H1 (cell line): ENCODE results near the gene BCL2. TPM values are rescaled to one million over a fixed set of nuclear protein-coding genes. Genes with fewer than 3 reads are reported as not detected.

ENCODE experiments used
- CTCF ChIA-PET: fragments of 300-600 bp; sonication (Branson Sonifier 250); formaldehyde crosslinking; loops from one replicate; lab custom pipeline; 2021; ENCODE audit not compliant: partially characterized antibody; lab: Charles Lee
- POLR2A ChIA-PET: fragments of 300-600 bp; sonication (Branson Sonifier 250); formaldehyde crosslinking; loops from one replicate; lab custom pipeline; 2021; ENCODE audit warnings: inconsistent platforms; ENCODE audit not compliant: partially characterized antibody; lab: Charles Lee
- DNase-seq, 2 experiments: peaks; one replicate each; pipeline versions ENCODE4 v3.0.0 to v3.0.0-alpha.2; 2010 to 2022; ENCODE audit warnings: low spot score in 2 of 2, low read depth in 1 of 2, mixed read lengths in 1 of 2
- FAIRE-seq: peaks from 2 replicates; lab custom pipeline; 2011; peaks lifted over from hg19 to GRCh38; lab: Jason Lieb, UNC
- H2AFZ ChIP-seq: 2 replicates; pipeline ENCODE4 v1.8.1; 2012; ENCODE audit warnings: low read length, inconsistent platforms
- H2AK5ac ChIP-seq: 2 replicates; pipeline ENCODE4 v1.6.1; 2013; ENCODE audit warnings: low read depth, low read length
- H2BK120ac ChIP-seq: replicated peaks from 2 replicates; pipeline ENCODE3; 2013; ENCODE audit warnings: low read depth, low read length, inconsistent platforms
- H2BK12ac ChIP-seq: 2 replicates; pipeline ENCODE4 v1.6.1; 2013; ENCODE audit warnings: low read depth, low read length
- H2BK15ac ChIP-seq: 2 replicates; pipeline ENCODE4 v1.6.1; 2013; ENCODE audit warnings: low read length
- H2BK20ac ChIP-seq: 2 replicates; pipeline ENCODE4 v1.6.1; 2013; ENCODE audit warnings: low read length
- H2BK5ac ChIP-seq: 2 replicates; pipeline ENCODE4 v1.6.1; 2013; ENCODE audit warnings: low read depth, low read length
- H3K14ac ChIP-seq: 2 replicates; pipeline ENCODE4 v1.6.1; 2013; ENCODE audit warnings: inconsistent platforms; ENCODE audit not compliant: insufficient read length
- H3K18ac ChIP-seq: 2 replicates; pipeline ENCODE4 v1.6.1; 2013; ENCODE audit warnings: low read length; ENCODE audit errors: extremely low read depth
- H3K23ac ChIP-seq: 2 replicates; pipeline ENCODE4 v1.6.1; 2013; ENCODE audit warnings: inconsistent platforms; ENCODE audit not compliant: insufficient read length
- H3K23me2 ChIP-seq: 2 replicates; pipeline ENCODE4 v1.6.1; 2013; ENCODE audit warnings: low read depth, low read length
- H3K27ac ChIP-seq: 2 replicates; pipeline ENCODE4 v1.6.1; 2011; ENCODE audit warnings: low read depth, low read length, inconsistent platforms
- H3K27me3 ChIP-seq, 4 experiments: replicated peaks in 1 of 4; 1 replicate in 1 of 4; 2 replicates in 3 of 4; pipeline versions ENCODE4 v1.6.1 to v1.8.1; 2011 to 2013; ENCODE audit warnings: low read length in 3 of 4, mild to moderate bottlenecking in 3 of 4, inconsistent platforms in 2 of 4, mixed read lengths in 2 of 4, moderate library complexity in 1 of 4; ENCODE audit not compliant: control insufficient read depth in 3 of 4, insufficient read depth in 3 of 4; ENCODE audit errors: extremely low read depth in 1 of 4
- H3K36me3 ChIP-seq, 4 experiments: 2 replicates each; pipeline versions ENCODE4 v1.6.1 to v1.8.1; 2011 to 2013; ENCODE audit warnings: mild to moderate bottlenecking in 4 of 4, low read length in 3 of 4, moderate library complexity in 2 of 4, control low read depth in 1 of 4, inconsistent platforms in 1 of 4; ENCODE audit not compliant: insufficient read depth in 4 of 4, control insufficient read depth in 2 of 4
- H3K4ac ChIP-seq: replicated peaks from 2 replicates; pipeline ENCODE3; 2013; ENCODE audit warnings: low read length, low read depth, mixed read lengths, inconsistent platforms; ENCODE audit not compliant: insufficient read length
- H3K4me1 ChIP-seq, 4 experiments: replicated peaks in 1 of 4; 1 replicate in 1 of 4; 2 replicates in 3 of 4; pipeline versions ENCODE4 v1.6.1 to v1.8.1; 2011 to 2013; ENCODE audit warnings: low read length in 3 of 4, inconsistent platforms in 2 of 4, mixed read lengths in 1 of 4; ENCODE audit not compliant: insufficient read depth in 4 of 4, control insufficient read depth in 3 of 4
- H3K4me2 ChIP-seq, 2 experiments: 2 replicates each; pipeline versions ENCODE4 v1.6.1 to v1.8.1; 2011 to 2013; ENCODE audit warnings: low read depth in 2 of 2, low read length in 2 of 2, control low read depth in 1 of 2, inconsistent platforms in 1 of 2, mild to moderate bottlenecking in 1 of 2; ENCODE audit not compliant: insufficient read depth in 1 of 2
- H3K4me3 ChIP-seq, 4 experiments: fragments of 200-600, 300-600 bp in 1 of 4; sonication (generic), shearing (Covaris generic), sonication (Bioruptor Twin) in 1 of 4; 2 replicates each; pipeline versions ENCODE4 v1.5.1 to v1.8.1; 2011 to 2016; ENCODE audit warnings: low read length in 4 of 4, low read depth in 3 of 4, control low read depth in 2 of 4, inconsistent platforms in 2 of 4, mild to moderate bottlenecking in 2 of 4, mixed read lengths in 1 of 4, moderate library complexity in 1 of 4; ENCODE audit not compliant: insufficient read depth in 2 of 4; ENCODE audit errors: extremely low read depth in 1 of 4
- H3K56ac ChIP-seq: replicated peaks from 2 replicates; pipeline ENCODE3; 2013; ENCODE audit warnings: low read depth, mild to moderate bottlenecking, mixed read lengths, low read length, inconsistent platforms; ENCODE audit not compliant: insufficient read length
- H3K79me1 ChIP-seq: 2 replicates; pipeline ENCODE4 v1.6.1; 2013; ENCODE audit warnings: low read depth, low read length, control low read depth
- H3K79me2 ChIP-seq, 2 experiments: 2 replicates each; pipeline versions ENCODE4 v1.6.1 to v1.8.1; 2012 to 2013; ENCODE audit warnings: low read length in 2 of 2, mild to moderate bottlenecking in 2 of 2, inconsistent platforms in 1 of 2; ENCODE audit not compliant: insufficient read depth in 2 of 2, control insufficient read depth in 1 of 2
- H3K9ac ChIP-seq, 4 experiments: replicated peaks in 1 of 4; 1 replicate in 1 of 4; 2 replicates in 3 of 4; pipeline versions ENCODE4 v1.6.1 to v1.8.1; 2011 to 2013; ENCODE audit warnings: low read depth in 3 of 4, low read length in 3 of 4, control low read depth in 2 of 4, mild to moderate bottlenecking in 2 of 4, moderate library complexity in 2 of 4, inconsistent platforms in 1 of 4; ENCODE audit errors: extremely low read depth in 1 of 4
- H3K9me3 ChIP-seq, 2 experiments: 2 replicates each; pipeline versions ENCODE4 v1.6.1 to v1.8.1; 2012 to 2013; ENCODE audit warnings: mild to moderate bottlenecking in 2 of 2, moderate library complexity in 2 of 2, control low read depth in 1 of 2, inconsistent platforms in 1 of 2, low read depth in 1 of 2, low read length in 1 of 2, mixed read lengths in 1 of 2; ENCODE audit not compliant: insufficient read depth in 2 of 2
- H4K20me1 ChIP-seq, 2 experiments: replicated peaks in 1 of 2; 2 replicates each; pipeline versions ENCODE3 to v1.8.1; 2011 to 2013; ENCODE audit warnings: inconsistent platforms in 2 of 2, low read length in 2 of 2, mild to moderate bottlenecking in 1 of 2; ENCODE audit not compliant: insufficient read depth in 2 of 2, control insufficient read depth in 1 of 2
- H4K5ac ChIP-seq: 2 replicates; pipeline ENCODE4 v1.6.1; 2013; ENCODE audit warnings: low read length, low read depth, mixed read lengths, inconsistent platforms; ENCODE audit not compliant: insufficient read length
- H4K8ac ChIP-seq: 2 replicates; pipeline ENCODE4 v1.8.0; 2013; ENCODE audit warnings: mild to moderate bottlenecking, moderate library complexity, low read length, inconsistent platforms; ENCODE audit not compliant: insufficient read depth; ENCODE audit errors: extremely low read depth
- H4K91ac ChIP-seq: replicated peaks from 2 replicates; pipeline ENCODE3; 2013; ENCODE audit warnings: low read length, mixed read lengths, inconsistent platforms; ENCODE audit not compliant: insufficient read length
- BACH1 ChIP-seq: IDR thresholded peaks from 2 replicates; pipeline ENCODE4 v1.6.1; 2012; ENCODE audit warnings: low read length, improper control_type of control experiment
- CBX8 ChIP-seq: fragments of 300-800, 300-1000 bp; sonication (generic); IDR thresholded peaks from 2 replicates; pipeline ENCODE4 v1.7.1; 2016; ENCODE audit warnings: low read depth, low read length, borderline replicate concordance
- EGR1 ChIP-seq: IDR thresholded peaks from 2 replicates; pipeline ENCODE4 v1.6.1; 2011; ENCODE audit warnings: low read depth, low read length, borderline replicate concordance
- EZH2 ChIP-seq: fragments of 200-600 bp; sonication (generic); IDR thresholded peaks from 2 replicates; pipeline ENCODE4 v1.7.1; 2012; ENCODE audit warnings: low read depth, mild to moderate bottlenecking, moderate library complexity, low read length, inconsistent platforms; ENCODE audit not compliant: severe bottlenecking
- MAFK ChIP-seq: IDR thresholded peaks from 2 replicates; pipeline ENCODE4 v1.6.1; 2012; ENCODE audit warnings: low read depth, mild to moderate bottlenecking, improper control_type of control experiment, low read length
- SIRT6 ChIP-seq: IDR thresholded peaks from one replicate; pipeline ENCODE4 v1.7.1; 2012; ENCODE audit warnings: low read length, inconsistent platforms
- WGBS, 2 experiments: shearing (Covaris generic) in 1 of 2; methylation state at CpG; one replicate each; pipeline versions ENCODE4 v1.1.6 to v1.1.7; 2013 to 2015; ENCODE audit warnings: low lambda C conversion rate in 2 of 2, mixed read lengths in 2 of 2, inconsistent platforms in 1 of 2, low coverage in 1 of 2, missing lambda C conversion rate in 1 of 2; ENCODE audit not compliant: insufficient replicate concordance in 2 of 2, insufficient coverage in 1 of 2, insufficient read length in 1 of 2; ENCODE audit errors: extremely low coverage in 1 of 2, missing lambda C conversion rate in 1 of 2; 5-methylcytosine and 5-hydroxymethylcytosine counted together
- polyA plus RNA-seq, 7 experiments: library from polyadenylated mRNA; depleted of rRNA in 3 of 7; stranded (reverse) in 5 of 7; unstranded in 2 of 7; fragments of >200 nt in 5 of 7; fragments of 200-250 nt in 2 of 7; gene quantifications; 1 replicate in 5 of 7; 2 replicates in 1 of 7; 4 replicates in 1 of 7; pipeline versions ENCODE4 v1.2.1 to v1.2.3, GENCODE V29; 2011 to 2013; ENCODE audit warnings: missing spikeins in 2 of 7, mixed read lengths in 2 of 7
- total RNA-seq: library from RNA; stranded (reverse); fragmentation: NEBNext Ultra II Directional; extraction: Animal tissue kit (Norgen Biotek cat#: 25700); gene quantifications from 2 replicates; pipeline ENCODE4 v1.2.1, GENCODE V29; 2021

BCL2 gene
- total and polyA plus RNA-seq, 2 of the 8 experiments (the other 6 are each of a cell fraction or from before 2014, with no cell fraction given) = 0.59 to 4.5 TPM

DNA sequence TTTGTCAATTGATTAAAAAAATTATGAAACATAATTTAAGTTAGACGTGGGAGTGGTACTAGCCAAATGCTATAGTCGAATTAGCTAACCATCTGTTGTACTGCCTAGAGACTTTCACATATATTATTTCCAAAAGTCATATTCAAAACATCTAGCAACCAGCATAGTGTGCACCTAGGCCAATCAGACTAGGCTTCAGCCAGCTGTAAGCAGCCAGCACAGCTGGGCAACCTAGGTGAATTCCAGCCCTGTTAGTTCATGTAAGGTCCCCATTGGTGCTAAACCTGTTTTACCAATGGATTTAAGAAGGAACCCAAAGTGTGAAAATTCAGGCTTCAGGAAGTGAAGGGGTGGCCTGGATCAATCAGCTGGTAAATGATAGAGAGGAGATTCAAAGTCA lies 144.3 kb downstream of the BCL2 start:
- H3K9ac ChIP-seq = no peak overlapping the region
- POLR2A ChIA-PET = no interaction called here
- H3K79me1 ChIP-seq = no peaks in the 10 kb centered on the region
- H2BK5ac ChIP-seq = no peak overlapping the region
- DNase-seq = no peak
- no peak overlapping the region for H3K56ac ChIP-seq
- no peak overlapping the region for H4K5ac ChIP-seq
- peaks cover 0 to 8% (median 2%) of the 10 kb centered on the region in 4 experiments; a peak in 4 of 7 replicates for H3K4me1 ChIP-seq
- TF ChIP-seq MAFK = no peak
- no peak for TF ChIP-seq SIRT6
- TF ChIP-seq EZH2 = no peak
- no peak for TF ChIP-seq EGR1
- no peak for TF ChIP-seq BACH1
- TF ChIP-seq CBX8 = no peak
- TF ChIP-seq, all 59 proteins: peak for 0
- CTCF ChIA-PET = interaction anchor here (1.1 to 1.7 kb wide), 6 partner anchors 12 to 340 kb away, joined by 3 to 5 read pairs (median 3); no protein-coding TSS in a partner anchor
- Histone ChIP-seq H3K4me2 (no peak overlapping the region), H2BK15ac (no peak overlapping the region), H3K9me3 (no peaks in the 10 kb centered on the region), H2AFZ (no peak overlapping the region), H3K23ac (no peak overlapping the region), H2AK5ac (no peak overlapping the region), H2BK120ac (no peak overlapping the region), H3K27me3 (no peaks in the 10 kb centered on the region), H2BK20ac (no peak overlapping the region), H3K4me3 (no peak overlapping the region), H4K8ac (no peak overlapping the region), H4K91ac (no peak overlapping the region), H3K14ac (no peak overlapping the region), H3K79me2 (no peaks in the 10 kb centered on the region), H3K27ac (no peak overlapping the region), H3K4ac (no peak overlapping the region), H2BK12ac (no peak overlapping the region), H3K18ac (no peak overlapping the region), H3K36me3 (no peaks in the 10 kb centered on the region), H3K23me2 (no peaks in the 10 kb centered on the region), H4K20me1 (no peaks in the 10 kb centered on the region)
- 78% methylated on average over 2 of the region's 2 CpGs; no CpG with 5 or more reads in 1 of the 2 experiments for WGBS, 2 experiments
- FAIRE-seq = no peak
